Measurements from ENCODE around the gene ATP2A3.

GRCh38 chr17:3877220-3877619, 87.0 kb downstream of the ATP2A3 start:
- TF ChIP-seq CTCF (IDR thresholded peaks at IDR 0.05) (no peak), POLR2A (IDR thresholded peaks at IDR 0.05) (no peak)

Measured in adrenal gland (tissue), 5 donors.